Ascending aorta (tissue), 2 donors: ENCODE results near the gene SYNJ2. TPM values are rescaled to one million over a fixed set of nuclear protein-coding genes. Genes with fewer than 3 reads are reported as not detected.

Source experiments
- DNase-seq, 2 donors: peaks; one replicate each; pipeline ENCODE4 v3.0.0-alpha.2; 2019; ENCODE audit warnings: low spot score in 2 of 2
- H3K27ac ChIP-seq, 2 donors: fragments of 200-600 bp; sonication (generic); one replicate each; pipeline ENCODE4 v1.5.1; 2016 to 2017; ENCODE audit warnings: mild to moderate bottlenecking in 1 of 2
- H3K27me3 ChIP-seq: fragments of 200-600 bp; sonication (generic); one replicate; pipeline ENCODE4 v1.5.1; 2017
- H3K36me3 ChIP-seq, 2 donors: fragments of 200-600 bp; sonication (generic); one replicate each; pipeline ENCODE4 v1.5.1; 2016
- H3K4me1 ChIP-seq, 2 donors: fragments of 200-600 bp; sonication (generic); one replicate each; pipeline ENCODE4 v1.5.1; 2016 to 2017; ENCODE audit warnings: mild to moderate bottlenecking in 1 of 2
- H3K4me3 ChIP-seq, 2 donors: fragments of 200-600 bp; sonication (generic); one replicate each; pipeline ENCODE4 v1.5.1; 2016 to 2017; ENCODE audit warnings: mild to moderate bottlenecking in 1 of 2
- H3K9me3 ChIP-seq, 2 donors: fragments of 200-600 bp; sonication (generic); one replicate each; pipeline ENCODE4 v1.5.1; 2016
- CTCF ChIP-seq, 3 experiments: fragments of 200-600 bp in 2 of 3; fragments of 450-650 bp in 1 of 3; sonication (generic) in 2 of 3; IDR thresholded peaks; one replicate each; pipeline ENCODE4 v1.5.1; 2016 to 2019; ENCODE audit warnings: antibody characterized with exemption in 3 of 3, mild to moderate bottlenecking in 1 of 3, moderate library complexity in 1 of 3
- intact Hi-C: fragments of 100-400 bp; cut with DNase I; formaldehyde crosslinking; loops from one replicate; pipeline ENCODE4 v1.15.1; 2023
- total RNA-seq: library from RNA; depleted of rRNA; stranded (reverse); fragments of >200 nt; gene quantifications from one replicate; pipeline ENCODE4 v1.1.0, GENCODE V29; 2016

SYNJ2 gene
- total RNA-seq, 1 donor from 2014 or later: 3.0 TPM

- Histone ChIP-seq H3K36me3 (peaks cover 49 to 78% of the 10 kb centered on the region in 2 donors), H3K27ac (no peak overlapping the region), H3K27me3 (no peaks in the 10 kb centered on the region), H3K4me3 (no peak overlapping the region), H3K9me3 (no peaks in the 10 kb centered on the region), H3K4me1 (no peaks in the 10 kb centered on the region)
- intact Hi-C loops: no loop called here
- TF ChIP-seq CTCF (IDR thresholded peaks at IDR 0.05): no peak
- no peak for DNase-seq
These were observed 133.8 kb downstream of the SYNJ2 start for GRCh38 chr6:158115508-158115907.

- Histone ChIP-seq H3K36me3 (peaks cover 46 to 53% of the 10 kb centered on the region in 2 donors), H3K9me3 (no peaks in the 10 kb centered on the region), H3K27ac (no peak overlapping the region), H3K27me3 (no peaks in the 10 kb centered on the region), H3K4me1 (no peaks in the 10 kb centered on the region), H3K4me3 (no peak overlapping the region)
- TF ChIP-seq CTCF (IDR thresholded peaks at IDR 0.05): no peak
- no peak for DNase-seq
- intact Hi-C loops: no loop called here
These were observed 137.2 kb downstream of the SYNJ2 start for GRCh38 chr6:158118886-158119285.

GRCh38 chr6:158121335-158121734 lies 139.7 kb downstream of the SYNJ2 start:
- no peak for TF ChIP-seq CTCF (IDR thresholded peaks at IDR 0.05)
- no peaks in the 10 kb centered on the region for H3K9me3 ChIP-seq
- H3K27me3 ChIP-seq: no peaks in the 10 kb centered on the region
- intact Hi-C loops: no loop called here
- no peak overlapping the region for H3K4me3 ChIP-seq
- no peak for DNase-seq
- peaks cover 37 to 46% of the 10 kb centered on the region in 2 donors for H3K36me3 ChIP-seq
- H3K4me1 ChIP-seq: no peaks in the 10 kb centered on the region
- no peak overlapping the region for H3K27ac ChIP-seq

GRCh38 chr6:158122048-158122447 lies 140.4 kb downstream of the SYNJ2 start:
- Histone ChIP-seq H3K36me3 (peaks cover 30 to 45% of the 10 kb centered on the region in 2 donors), H3K9me3 (no peaks in the 10 kb centered on the region), H3K4me3 (no peak overlapping the region), H3K27ac (no peak overlapping the region), H3K4me1 (no peaks in the 10 kb centered on the region), H3K27me3 (no peaks in the 10 kb centered on the region)
- no peak for TF ChIP-seq CTCF (IDR thresholded peaks at IDR 0.05)
- DNase-seq: no peak
- intact Hi-C loops: no loop called here

- no peaks in the 10 kb centered on the region for H3K9me3 ChIP-seq
- no peak for DNase-seq
- H3K4me3 ChIP-seq: no peak overlapping the region
- no peaks in the 10 kb centered on the region for H3K27me3 ChIP-seq
- H3K36me3 ChIP-seq: peaks cover 22 to 35% of the 10 kb centered on the region in 2 donors
- no peak for TF ChIP-seq CTCF (IDR thresholded peaks at IDR 0.05)
- H3K4me1 ChIP-seq: no peaks in the 10 kb centered on the region
- intact Hi-C loops: no loop called here
- no peak overlapping the region for H3K27ac ChIP-seq
These were observed 142.6 kb downstream of the SYNJ2 start for GRCh38 chr6:158124288-158124687.

- H3K9me3 ChIP-seq: no peaks in the 10 kb centered on the region
- no peaks in the 10 kb centered on the region for H3K27me3 ChIP-seq
- no peaks in the 10 kb centered on the region for H3K4me1 ChIP-seq
- H3K27ac ChIP-seq: no peak overlapping the region
- H3K36me3 ChIP-seq: peaks cover 29 to 30% of the 10 kb centered on the region in 2 donors
- DNase-seq: no peak
- intact Hi-C loops: no loop called here
- no peak for TF ChIP-seq CTCF (IDR thresholded peaks at IDR 0.05)
- no peak overlapping the region for H3K4me3 ChIP-seq
These were observed 143.6 kb downstream of the SYNJ2 start for GRCh38 chr6:158125271-158125670.
